K562 treated with DMSO at 1 percent for 4 hours (cell line): Measurements from ENCODE around the gene MED14. TPM values are rescaled to one million over a fixed set of nuclear protein-coding genes. Genes with fewer than 3 reads are reported as not detected.

ENCODE experiments used
- total RNA-seq: library from RNA; unstranded; fragments of 300-600 nt; gene quantifications from 2 replicates; pipeline ENCODE4 v1.2.3, GENCODE V29; 2022; ENCODE audit not compliant: insufficient read depth

MED14 gene
- 9.8 and 11.7 TPM in 2 replicates for total RNA-seq

DNA sequence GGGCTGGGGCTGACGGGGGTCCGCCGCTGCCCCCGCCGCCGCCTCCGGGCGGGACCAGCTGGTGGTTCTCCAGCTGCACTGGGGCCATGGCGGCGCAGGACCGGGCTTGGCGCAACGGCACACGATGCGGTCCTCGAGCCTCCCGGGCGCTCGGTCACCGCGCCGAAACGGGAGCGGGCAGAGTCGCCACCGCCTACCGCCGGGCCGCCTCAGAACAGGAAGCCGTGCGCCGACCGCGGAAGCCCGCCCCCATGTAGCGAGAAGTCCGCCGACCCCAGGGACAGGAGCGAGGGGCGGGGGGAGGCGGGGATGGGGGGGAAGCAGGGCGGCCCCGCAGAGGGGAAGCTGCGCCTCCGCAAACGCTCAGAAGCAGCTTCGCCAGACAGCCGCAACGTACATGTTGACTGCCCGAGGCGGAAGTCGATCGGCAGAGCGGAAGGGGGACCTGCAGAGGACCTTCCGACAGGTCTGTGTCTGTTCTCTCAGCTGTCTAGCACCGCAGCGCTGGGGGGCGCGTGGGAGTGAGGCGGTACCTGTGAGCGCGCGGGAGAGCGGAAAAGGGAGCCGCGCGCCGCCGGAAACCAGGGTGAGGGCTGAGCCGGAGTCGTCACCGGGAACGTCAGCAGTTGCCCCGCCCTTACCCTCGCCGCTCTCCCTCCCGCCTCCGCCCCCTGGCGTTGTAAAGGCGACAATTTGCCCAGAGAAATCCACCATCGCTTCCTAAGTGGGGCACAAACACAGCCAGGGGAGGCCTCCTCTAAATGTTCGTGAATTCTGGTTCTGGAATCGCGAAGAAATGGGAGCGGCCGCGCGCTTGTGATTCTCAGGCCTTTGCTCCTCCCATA, at the start of gene MED14:
Gene MED14, minus strand, starts transcription at position 218 of the 845 bp plus-strand sequence. Its CDS starts 130 bp downstream, at position 88.

DNA sequence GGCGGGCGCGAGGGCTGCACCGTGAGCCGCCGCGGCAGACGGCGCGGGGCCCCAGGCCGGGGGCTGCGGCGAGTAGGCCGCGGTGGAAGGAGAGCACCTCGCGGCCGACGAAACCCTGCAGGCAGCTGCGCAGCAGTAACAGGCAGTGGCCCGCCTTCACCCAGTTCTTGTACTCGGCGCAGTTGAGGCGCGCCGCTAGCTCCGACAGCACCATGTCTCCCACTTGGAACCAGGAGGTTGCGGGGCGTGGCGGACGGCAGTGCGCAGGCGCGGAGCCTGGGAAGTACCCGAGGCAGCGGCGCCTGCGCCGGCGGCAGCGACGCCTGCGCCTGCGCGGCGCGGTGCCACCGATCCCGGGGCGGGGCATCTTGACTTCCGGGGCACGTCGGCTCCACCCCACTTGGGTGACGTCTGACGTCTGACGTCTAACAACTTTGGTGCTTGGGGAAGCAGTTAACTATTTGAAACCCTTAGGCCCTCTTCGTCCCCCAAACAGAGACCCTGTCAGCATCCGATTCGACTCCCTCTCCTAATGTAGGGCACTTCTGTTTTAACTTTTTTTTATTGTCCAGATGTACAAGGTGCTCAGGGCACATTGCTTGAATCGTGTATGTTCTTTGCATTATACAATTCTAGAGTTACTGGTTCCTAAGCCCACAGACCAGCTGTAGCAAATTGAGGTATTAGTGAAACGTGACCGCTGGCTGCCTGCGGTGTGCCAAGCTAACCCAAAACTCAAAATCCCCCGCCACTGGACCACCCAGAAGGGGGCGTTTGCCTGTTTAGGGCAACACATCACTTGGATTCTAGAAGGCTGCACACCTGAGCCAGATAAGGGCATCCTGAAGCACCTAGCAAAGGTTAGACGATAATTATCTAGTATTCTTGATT, 87.8 kb downstream of the MED14 start, which contains the start of gene CXorf38:
Gene CXorf38, minus strand, starts transcription at position 255 of the 891 bp plus-strand sequence. Its CDS starts 41 bp downstream, at position 214.

DNA sequence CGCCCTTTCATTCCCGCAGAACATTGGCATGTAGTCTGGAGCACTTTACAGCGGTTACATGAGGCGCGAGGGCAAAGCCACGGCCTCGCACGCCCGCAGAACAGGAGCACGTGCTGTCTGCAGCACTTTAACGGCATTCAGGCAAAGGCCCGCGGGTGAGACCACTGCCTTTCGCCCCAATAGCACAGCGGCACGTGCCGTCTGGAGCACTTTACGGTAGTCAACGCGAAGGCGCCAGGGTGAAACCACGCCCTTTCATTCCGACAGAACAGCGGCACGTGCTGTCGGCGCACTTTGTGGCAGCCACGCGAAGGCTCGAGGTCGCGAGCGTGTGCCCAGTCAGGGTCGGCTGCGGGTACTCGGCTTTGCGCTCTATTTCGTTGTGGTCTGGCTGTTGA, 112.2 kb downstream of the MED14 start, which contains the start of gene MPC1L:
Gene MPC1L, plus strand, starts transcription at position 290 of the 398 bp plus-strand sequence. CDS start 138 bp downstream, outside the sequence.

Other genes with a start within 250 kb of the MED14 start
- 32.5 and 38.8 TPM in 2 replicates for gene ATP6AP2, start 154.6 kb downstream of the MED14 start, total RNA-seq
- not detected in 2 replicates for gene MPC1L, start 112.1 kb downstream of the MED14 start, total RNA-seq
- 3.4 and 5.1 TPM in 2 replicates for gene CXorf38, start 88.0 kb downstream of the MED14 start, total RNA-seq